Measurements from ENCODE around the gene PSMD5. TPM values are rescaled to one million over a fixed set of nuclear protein-coding genes. Genes with fewer than 3 reads are reported as not detected.
A peak's percentile ranks its signal among the peaks of the same experiment; 100 is the strongest.
"Not testable (repeated sequence)": the region's sequence is repeated elsewhere in the genome, so short reads cannot be mapped to it uniquely, and the experiment has no call there.

The PSMD5 gene
- polyA plus RNA-seq, 12 donors = 19.9 to 35.6 (median 25.6) TPM; not detected in 1

DNA sequence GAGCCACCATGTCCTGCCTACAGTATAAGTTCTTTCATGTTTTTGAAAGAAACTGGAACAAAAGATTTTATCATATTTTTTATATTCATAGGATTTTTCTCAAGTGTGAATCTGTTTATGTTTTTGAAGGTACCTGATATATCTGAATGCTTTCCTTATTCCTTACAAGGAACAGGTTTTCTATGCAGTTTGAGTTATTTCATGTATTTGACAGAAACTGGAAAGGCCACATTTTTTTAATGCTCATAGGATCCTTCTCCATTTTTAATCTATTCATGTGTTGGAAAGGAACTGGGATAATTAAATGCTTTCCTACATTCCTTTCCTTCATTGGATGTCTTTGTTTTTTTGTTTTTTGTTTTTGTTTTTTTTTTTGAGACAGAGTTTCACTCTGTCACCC lies 33.8 kb downstream of the PSMD5 start:
- DNase-seq = no peak

DNA sequence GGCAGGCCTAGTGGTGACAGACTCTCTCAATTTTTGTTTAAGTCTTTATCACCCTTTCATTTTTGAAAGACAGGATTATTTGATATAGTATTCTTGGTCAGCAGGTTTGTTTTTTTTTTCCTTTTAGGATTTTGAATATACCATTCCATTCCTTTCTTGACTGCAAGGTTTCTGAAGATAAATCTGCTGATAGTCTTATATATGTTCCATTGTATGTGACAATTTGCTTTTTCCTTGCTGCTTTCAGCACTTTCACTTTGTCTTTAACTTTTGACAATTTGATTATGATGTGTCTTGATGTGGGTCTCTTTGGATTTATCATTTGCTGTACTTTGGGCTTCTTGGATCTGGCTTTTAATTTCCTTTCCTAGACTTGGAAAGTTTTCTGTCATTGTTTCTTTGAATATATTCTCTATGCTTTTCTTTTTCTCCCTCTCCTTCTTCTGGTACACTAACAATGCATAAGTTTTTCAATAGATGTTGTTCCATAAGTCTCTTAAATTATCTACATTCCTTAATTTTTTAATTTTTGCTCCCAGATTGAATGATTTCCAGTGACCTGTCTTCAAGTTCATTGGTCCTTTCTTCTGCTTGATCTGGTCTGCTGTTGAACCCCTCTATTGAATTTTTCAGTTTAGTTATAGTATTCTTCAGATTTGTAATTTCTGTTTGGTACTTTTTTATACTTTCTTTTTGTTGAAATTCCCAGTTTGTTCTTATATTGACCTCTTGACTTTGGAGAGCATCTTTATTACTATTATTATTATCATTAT lies 34.9 kb downstream of the PSMD5 start:
- DNase-seq = no peak

DNA sequence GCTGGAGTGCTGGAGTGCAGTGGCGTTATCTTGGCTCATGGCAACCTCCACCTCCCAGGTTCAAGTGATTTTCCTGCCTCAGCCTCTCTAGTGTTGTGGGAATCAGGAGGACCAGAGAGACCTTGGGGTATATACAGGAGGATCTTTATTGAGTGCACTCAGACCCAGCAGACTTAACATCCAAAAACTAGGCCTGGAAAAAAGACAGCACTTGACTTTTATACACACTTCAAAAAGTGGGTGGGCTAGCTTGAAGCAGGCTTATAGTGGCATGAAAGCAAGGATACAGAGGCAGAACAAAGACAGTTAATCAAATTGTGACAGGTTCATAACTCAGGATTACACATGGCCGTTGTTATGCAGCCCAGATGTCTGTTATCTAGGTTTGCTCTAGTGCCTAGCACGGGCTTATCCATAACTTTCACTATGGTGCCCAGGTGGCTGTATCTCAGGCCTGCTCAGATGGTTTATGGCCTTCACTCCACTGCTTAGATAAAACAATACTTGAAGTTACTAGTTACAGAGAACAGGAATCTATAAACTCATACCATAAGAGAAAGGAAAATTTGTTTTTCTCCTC lies 37.8 kb downstream of the PSMD5 start:
- DNase-seq = not testable (repeated sequence)

DNA sequence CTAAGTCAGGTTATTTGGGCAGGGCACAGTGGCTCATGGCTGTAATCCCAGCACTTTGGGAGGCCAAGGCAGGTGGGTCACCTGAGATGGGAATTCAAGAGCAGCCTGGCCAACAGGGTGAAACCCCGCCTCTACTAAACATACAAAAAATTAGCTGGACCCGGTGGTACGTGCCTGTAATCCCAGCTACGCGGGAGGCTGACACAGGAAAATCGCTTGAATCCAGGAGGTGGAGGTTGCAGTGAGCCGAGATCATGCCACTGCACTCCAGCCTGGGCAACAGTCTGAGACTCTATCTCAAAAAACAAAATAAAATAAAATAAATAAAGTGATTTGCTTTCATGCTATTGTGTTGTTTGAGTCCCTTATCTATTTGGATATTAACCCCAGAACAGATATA lies 41.3 kb downstream of the PSMD5 start:
- no peak for DNase-seq

DNA sequence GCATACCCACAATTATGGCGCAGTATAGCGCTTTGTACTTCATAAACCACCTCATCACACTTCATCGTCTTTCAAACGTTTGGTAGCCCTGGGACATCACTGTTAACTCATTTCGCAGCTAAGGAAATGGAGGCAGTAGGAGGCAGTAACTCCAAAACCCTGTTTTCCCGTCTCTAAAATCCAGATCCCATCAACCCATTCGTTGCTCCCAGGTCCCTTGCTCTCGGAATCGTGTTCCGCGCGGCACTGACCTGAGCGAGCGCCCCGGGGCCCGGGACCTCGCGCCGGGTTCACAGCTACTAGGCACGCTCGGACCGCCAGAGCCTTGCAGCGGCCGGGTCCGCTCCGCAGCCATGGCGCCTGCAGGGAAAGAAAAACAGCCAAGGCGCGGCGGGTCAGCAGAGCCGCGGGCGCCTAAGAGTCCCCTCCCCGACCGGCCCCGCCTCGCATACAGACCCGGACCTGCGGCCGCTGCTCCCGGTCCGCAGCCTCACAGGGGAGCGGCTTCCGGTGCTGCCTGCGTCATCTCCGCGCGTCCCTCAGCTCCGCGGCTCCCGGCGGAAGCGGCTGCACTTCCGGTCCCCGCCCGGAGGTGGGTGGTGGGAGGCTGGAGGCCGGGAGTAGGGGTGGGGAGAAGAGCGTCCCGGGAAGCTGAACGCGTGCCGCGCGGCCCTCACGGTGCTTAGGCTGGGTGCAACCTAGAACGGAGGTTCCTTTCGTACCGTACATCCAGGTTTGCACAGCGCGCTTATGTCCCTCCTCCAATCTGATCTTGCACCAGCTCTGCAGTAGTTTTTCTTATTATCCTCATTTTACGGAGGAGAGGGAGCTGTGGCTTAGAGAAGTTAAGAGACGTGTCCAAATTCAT lies 49.6 kb downstream of the PSMD5 start, which contains the start of gene FBXW2:
Gene FBXW2, minus strand, starts transcription at position 519 of the 868 bp plus-strand sequence. CDS start 5,158 bp downstream, outside the sequence.
- DNase-seq = peak; percentile 92

DNA sequence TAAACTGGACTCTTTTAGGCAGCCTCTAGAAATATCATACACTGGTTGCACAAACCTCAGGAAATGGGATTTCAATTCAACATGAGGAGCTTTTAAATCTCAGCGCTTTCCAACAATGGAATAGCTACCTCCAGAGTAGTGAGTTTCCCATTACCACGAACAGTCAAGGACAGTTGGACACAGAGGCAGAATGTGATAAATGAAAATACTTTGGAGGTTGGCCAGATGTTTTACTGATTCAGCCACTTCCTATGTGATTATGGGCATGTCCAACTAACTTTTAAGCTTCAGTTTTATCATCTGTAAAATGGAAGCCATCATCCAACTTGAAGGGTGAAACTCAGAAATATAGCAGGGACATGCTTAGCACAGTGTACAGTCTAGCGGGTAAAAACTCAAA lies 51.6 kb downstream of the PSMD5 start:
- no peak for DNase-seq

DNA sequence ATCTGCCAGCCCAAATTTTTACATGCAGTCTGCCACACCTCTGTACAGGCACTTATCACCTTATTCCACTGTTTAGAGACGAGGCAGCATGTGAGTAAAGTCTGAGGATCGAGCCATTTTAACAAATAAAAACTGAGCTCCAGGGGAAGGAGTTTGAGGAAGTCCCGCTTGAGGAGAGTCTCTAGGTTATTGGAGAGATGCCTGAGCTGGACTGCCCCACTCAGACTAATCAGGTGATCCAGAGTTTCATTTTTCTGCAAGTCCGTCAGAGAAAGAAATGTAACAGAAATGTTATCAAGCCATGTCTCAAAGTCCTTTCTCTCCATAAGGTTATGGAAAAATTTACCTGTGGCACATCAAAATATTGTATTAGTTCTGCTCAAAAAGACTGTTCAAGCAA lies 54.8 kb downstream of the PSMD5 start:
- DNase-seq = no peak

DNA sequence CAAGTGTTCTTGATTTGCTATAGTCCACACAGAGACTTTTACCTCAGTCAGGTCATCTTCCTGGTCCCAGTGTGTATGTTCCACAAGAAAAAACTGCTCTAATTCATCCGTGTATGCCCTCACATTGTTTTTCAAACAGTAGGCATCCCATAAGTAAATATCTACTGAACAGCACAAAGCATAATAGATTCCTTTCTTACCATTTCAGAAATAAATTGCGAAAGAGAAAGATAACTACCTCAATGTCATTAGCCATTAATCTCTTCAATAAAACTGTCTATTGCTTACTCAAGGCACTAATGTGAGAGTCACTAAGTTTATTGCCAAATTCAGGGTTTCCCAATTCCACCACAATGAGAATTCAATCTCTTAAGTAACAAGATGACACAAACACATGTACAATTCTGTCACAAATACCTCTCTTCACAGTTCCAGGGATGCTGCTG lies 59.1 kb downstream of the PSMD5 start:
- no peak for DNase-seq

DNA sequence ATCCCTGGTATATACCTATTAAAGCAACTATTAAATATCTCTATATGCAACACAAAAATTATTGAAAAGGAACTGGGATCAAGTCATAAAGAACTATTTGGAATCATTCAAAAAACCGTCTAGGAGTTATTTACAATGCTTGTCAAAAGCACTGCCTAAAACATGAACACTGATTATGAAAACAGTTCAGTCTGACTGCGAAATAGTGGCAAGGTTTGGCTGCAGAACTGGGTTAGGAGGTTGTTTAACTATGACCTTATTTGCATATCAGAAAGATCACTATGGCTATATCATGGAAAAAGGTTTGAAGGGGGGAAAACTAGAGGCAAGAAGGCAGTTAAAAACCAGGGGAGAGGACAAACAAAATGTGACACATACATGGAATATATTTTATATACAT lies 61.5 kb downstream of the PSMD5 start:
- DNase-seq = no peak

DNA sequence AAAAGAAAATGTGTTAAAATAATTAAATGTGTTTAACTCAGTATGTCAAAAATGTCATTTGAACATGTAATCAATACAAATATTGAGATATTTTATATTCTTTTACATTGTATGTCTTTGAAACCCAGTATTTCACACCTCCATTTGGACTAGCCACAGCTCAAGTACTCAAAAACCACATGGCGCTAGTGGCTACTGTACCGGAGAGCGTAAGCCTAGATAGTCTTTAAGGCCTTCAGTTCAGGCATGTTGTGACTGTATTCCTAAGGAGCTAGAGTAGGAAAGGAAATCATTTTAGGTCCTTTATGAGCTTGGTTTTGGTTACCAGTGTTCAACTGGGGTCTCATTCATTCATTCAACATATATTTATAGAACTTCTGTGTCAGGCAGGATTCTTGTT lies 62.4 kb downstream of the PSMD5 start:
- DNase-seq = no peak

DNA sequence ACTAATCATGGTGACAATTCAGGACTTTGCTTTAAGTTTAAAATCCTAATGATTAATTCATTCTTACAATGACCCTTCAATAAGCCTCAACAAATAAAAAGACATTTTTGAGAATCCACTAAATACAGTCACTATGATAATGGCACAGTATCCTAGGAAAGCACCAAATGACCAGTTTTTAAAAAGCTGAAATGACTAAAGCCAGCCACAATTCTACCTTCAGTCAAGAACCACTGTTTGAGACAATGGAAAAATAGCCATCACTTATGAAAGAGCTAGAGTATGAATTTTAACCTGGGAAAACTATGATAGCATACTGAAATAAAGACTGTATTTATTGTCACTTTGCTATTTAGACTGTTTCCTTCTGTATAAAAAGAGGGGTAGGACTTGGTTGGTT lies 63.5 kb downstream of the PSMD5 start:
- DNase-seq = no peak

DNA sequence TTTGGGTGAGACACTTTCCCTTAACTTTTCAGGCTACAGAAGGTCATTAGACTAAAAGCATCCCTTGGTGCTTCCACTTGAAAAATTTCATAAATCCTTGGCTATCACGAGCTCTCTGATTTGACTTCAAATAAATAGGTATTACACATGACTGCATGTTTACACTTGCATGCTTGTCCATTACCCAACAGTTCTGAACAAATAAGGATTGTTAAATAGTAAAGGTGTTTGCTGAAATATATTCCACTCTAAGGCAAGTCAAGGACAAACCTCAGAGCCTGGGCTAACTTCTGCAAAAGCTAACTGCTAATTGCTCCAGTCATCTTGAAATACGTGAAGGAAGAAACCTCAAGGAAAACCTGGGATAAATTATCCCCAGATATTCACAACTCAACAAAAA lies 64.0 kb downstream of the PSMD5 start:
- no peak for DNase-seq

DNA sequence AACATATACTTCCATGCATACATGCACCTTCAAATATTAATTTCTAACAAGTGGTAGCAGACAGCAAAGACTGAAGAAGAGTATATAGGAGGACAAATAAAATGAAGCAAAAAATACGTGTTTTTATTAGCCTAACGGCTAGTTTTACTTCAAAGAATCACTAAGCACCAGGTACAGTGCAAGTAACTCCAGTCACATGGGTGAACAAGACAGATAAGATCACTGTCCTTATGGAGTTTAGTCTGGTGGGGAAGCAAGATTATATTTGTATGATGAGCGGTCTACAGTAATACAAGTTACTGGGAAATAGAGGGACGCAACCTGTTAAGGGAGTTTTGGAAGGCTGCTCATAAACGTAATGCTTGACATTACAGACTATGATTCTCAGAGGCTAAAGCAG lies 65.5 kb downstream of the PSMD5 start:
- no peak for DNase-seq

DNA sequence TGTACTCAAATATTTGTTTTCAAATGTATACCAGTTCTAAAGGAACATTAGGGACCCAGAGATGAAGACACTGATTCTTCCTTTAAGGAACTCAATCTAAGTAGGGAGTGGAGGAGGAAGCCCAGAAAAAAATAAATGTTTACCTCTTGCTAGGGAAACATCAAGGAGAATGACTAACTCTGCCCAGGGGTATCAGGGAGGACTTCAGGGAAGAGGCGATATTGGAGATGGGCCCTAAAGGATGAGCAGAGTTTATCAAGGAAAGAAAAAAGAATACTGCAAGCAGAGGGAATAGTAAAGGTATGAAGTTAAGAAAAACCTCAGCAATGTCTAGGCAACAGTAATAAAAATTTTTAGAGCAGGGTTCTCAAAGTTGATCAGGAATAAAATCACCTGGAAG lies 65.9 kb downstream of the PSMD5 start:
- DNase-seq = no peak

DNA sequence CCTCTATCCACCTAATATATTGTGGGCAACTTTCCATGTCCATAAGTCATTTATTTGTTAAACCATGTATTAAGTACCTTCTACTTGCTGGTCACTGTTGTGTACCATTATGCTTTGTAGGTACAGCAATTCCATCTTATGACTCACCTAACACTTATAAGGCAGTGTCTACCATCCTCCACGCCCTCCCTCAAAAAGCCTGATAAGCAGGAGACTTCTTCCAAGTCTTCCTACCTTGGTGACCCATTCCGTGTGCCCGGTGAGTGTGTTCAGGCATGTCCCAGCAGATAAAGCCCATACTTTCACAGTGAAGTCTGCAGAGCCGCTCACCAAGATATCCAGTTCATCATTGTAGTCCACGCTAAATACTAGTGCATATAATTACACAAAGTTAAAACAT lies 66.9 kb downstream of the PSMD5 start:
- no peak for DNase-seq

DNA sequence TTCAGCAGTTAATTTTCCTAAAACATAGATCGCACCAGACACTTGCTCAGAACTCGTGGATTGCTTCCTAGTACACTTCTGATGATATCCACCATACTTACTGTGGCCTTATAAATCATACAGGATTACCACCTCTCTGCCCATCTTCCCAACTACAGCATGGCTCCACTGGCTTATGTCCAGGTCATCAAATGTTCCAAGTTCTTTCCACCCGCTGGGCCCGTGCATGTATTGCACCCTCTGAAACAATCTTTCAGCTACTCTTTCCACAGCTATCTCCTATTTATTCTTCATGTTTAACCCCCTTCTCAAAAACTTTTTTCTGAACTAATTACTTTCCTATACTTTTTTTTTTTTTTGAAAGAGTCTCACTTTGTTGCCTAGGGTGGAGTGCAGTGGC lies 68.0 kb downstream of the PSMD5 start:
- DNase-seq = no peak

DNA sequence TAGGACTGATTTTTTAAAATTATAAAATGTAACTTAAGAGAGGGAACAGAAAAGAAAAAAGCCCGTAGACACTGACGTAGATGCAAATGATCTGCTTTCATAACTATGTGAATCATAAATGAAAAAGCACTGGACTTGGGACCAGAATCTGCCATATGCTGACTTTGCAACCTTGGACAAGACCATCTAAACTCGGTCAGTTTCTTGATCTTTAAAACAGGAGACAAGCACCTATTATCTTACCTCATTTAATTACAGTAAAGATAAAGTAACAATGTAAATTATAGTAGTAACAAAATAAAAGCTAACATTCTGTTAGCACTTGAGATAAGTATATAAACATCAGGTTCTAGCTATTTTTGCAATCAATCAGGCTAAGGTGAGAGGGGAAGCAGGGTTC lies 69.5 kb downstream of the PSMD5 start:
- no peak for DNase-seq

DNA sequence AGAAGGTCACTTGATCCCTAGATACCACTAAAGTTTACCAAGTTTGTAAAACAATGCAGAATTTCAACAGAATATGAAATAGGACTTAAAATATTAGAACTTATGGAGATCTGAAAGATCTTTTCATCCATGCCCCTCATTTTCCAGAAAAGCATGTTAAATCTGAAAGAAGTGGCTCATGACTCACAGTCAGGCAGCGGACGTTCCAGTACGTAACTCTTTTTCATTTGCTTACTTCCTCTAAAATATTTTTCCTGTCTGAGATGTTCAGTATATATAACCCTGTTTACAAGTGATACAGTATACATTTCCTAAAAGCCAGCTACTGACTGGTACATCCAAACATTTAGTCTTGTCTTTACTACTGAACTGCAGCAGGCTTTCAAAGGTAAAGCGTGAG lies 71.8 kb downstream of the PSMD5 start:
- no peak for DNase-seq

DNA sequence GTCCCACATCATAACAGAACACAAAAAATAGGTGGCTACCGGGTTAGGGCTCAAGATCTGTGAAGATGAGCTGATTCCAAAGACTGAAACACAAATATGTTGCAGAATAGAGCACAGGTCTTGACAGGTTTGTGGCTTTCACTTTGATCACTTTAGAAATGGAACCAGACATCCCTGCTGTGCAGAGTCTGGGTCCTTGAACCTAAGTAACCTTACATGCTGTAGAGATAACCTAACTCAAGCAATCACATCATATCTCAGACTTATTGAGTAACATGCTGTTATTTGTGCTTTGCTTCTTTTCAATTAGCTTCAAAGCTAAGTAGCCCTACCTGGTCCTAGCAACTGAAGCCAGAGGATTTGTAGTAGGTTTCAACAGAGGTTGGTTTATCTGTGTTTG lies 73.8 kb downstream of the PSMD5 start:
- DNase-seq = no peak

DNA sequence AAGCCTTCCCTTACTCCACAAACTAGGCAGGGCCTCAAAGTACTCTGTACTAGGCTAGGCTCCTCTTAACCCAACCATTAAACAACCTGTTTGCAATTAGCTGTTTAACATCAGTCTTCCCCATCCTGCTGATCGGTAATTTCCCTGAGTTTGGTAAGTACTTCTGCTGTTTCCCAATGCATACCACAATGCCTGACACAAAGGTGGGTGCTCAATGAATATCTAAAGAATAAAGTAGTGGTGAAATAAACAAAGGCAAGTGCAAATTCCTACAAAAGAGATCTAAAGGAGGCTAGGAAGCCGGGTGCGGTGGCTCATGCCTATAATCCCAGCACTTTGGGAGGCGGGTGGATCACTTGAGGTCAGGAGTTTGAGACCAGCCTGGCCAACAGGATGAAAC lies 74.5 kb downstream of the PSMD5 start:
- no peak for DNase-seq

DNA sequence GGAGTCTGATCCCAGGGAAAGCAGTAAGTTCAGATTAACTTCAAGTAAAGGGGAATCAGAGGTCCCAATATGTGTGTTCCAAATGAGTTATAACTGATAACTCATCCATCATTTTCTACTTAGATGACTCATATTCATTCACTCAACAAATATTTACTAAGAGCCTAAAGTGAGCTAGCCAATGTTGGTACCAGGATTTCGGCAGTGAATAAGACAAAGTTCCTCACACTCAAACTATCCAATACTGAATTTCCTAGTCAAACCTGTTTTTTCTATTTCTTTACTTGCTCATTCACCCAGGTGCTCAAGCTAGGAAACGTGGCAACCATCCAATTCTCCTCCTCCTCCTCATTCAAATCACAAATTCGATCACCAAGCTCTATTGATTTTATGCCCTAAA lies 75.3 kb downstream of the PSMD5 start:
- DNase-seq = no peak
